ENCODE results near the gene DNAJC25.

The DNAJC25 gene

GRCh38 chr9:111610845-111611244 lies 20.3 kb upstream of the DNAJC25 start:
- POLR2A ChIA-PET: interaction anchor here (1.7 kb wide), 1 partner anchor 20 kb away, joined by 5 read pairs; the partner anchor contains the start of gene DNAJC25
- no peak for TF ChIP-seq ZNF514 (tag by site-specific recombination; IDR thresholded peaks at IDR 0.05)
- TF ChIP-seq PRDM1 (tag by site-specific recombination; IDR thresholded peaks at IDR 0.05): no peak
- TF ChIP-seq ZNF280C (tag by site-specific recombination; IDR thresholded peaks at IDR 0.05): no peak
- TF ChIP-seq KLF8 (tag by site-specific recombination; IDR thresholded peaks at IDR 0.05): no peak
- TF ChIP-seq ZNF169 (tag by site-specific recombination; IDR thresholded peaks at IDR 0.05): no peak
- no peak for TF ChIP-seq ZNF777 (tag by site-specific recombination; IDR thresholded peaks at IDR 0.05; ENCODE audit: borderline replicate concordance)
- CTCF ChIA-PET: interaction anchor here (0.9 kb wide), 1 partner anchor 13 kb away, joined by 3 read pairs; no protein-coding TSS in a partner anchor
- H3K4me1 ChIP-seq (ENCODE audit: control insufficient read depth, insufficient read depth, low read length): no peaks in the 10 kb centered on the region
- no peaks in the 10 kb centered on the region for H3K36me3 ChIP-seq (ENCODE audit: control insufficient read depth in 2 of 2, insufficient read depth in 1 of 2, low read length in 2 of 2)
- no peak overlapping the region for H3K4me3 ChIP-seq (ENCODE audit: low read depth, low read length)
- no peak overlapping the region for H3K27ac ChIP-seq (ENCODE audit: extremely low read depth, low read depth, low read length)
- H3K9me3 ChIP-seq (ENCODE audit: control insufficient read depth, insufficient read depth, low read depth, low read length): no peaks in the 10 kb centered on the region

- H3K4me3 ChIP-seq (ENCODE audit: low read depth, low read length): no peak overlapping the region
- ChIA-PET POLR2A (no interaction called here), CTCF (interaction anchor here (0.7 to 1.6 kb wide), 4 partner anchors 10 to 484 kb away, joined by 3 to 4 read pairs (median 4); no protein-coding TSS in a partner anchor)
- no peaks in the 10 kb centered on the region for H3K36me3 ChIP-seq (ENCODE audit: control insufficient read depth in 2 of 2, insufficient read depth in 1 of 2, low read length in 2 of 2)
- H3K4me1 ChIP-seq (ENCODE audit: control insufficient read depth, insufficient read depth, low read length): no peaks in the 10 kb centered on the region
- no peaks in the 10 kb centered on the region for H3K9me3 ChIP-seq (ENCODE audit: control insufficient read depth, insufficient read depth, low read depth, low read length)
- H3K27ac ChIP-seq (ENCODE audit: extremely low read depth, low read depth, low read length): no peak overlapping the region
- no peak for TF ChIP-seq BCL6B (tag by site-specific recombination; IDR thresholded peaks at IDR 0.05)
- no peak for TF ChIP-seq MZF1 (tag by site-specific recombination; IDR thresholded peaks at IDR 0.05; ENCODE audit: borderline replicate concordance)
- no peak for TF ChIP-seq ZFHX2 (tag by site-specific recombination; conservative IDR thresholded peaks at IDR 0.05)
- no peak for TF ChIP-seq BCL11A (tag by site-specific recombination; IDR thresholded peaks at IDR 0.05; ENCODE audit: low read depth)
- no peak for TF ChIP-seq PRDM2 (tag by site-specific recombination; IDR thresholded peaks at IDR 0.05; ENCODE audit: borderline replicate concordance)
- TF ChIP-seq ZNF157 (tag by site-specific recombination; IDR thresholded peaks at IDR 0.05): no peak
- TF ChIP-seq ZNF311 (tag by site-specific recombination; IDR thresholded peaks at IDR 0.05; ENCODE audit: borderline replicate concordance): no peak
- no peak for TF ChIP-seq ZNF148 (tag by site-specific recombination; IDR thresholded peaks at IDR 0.05; ENCODE audit: borderline replicate concordance)
- TF ChIP-seq ZNF555 (tag by site-specific recombination; conservative IDR thresholded peaks at IDR 0.05): no peak
- no peak for TF ChIP-seq ZNF174 (tag by site-specific recombination; IDR thresholded peaks at IDR 0.05)
- no peak for TF ChIP-seq ZNF391 (tag by site-specific recombination; IDR thresholded peaks at IDR 0.05; ENCODE audit: borderline replicate concordance, low read depth)
- no peak for TF ChIP-seq ZNF394 (tag by site-specific recombination; IDR thresholded peaks at IDR 0.05; ENCODE audit: borderline replicate concordance)
- no peak for TF ChIP-seq ZNF623 (tag by site-specific recombination; IDR thresholded peaks at IDR 0.05)
- TF ChIP-seq ZNF76 (tag by site-specific recombination; IDR thresholded peaks at IDR 0.05; ENCODE audit: borderline replicate concordance, low read depth): no peak
- no peak for TF ChIP-seq HOXA7 (CRISPR knock-in tag; IDR thresholded peaks at IDR 0.05; ENCODE audit: borderline replicate concordance)
- TF ChIP-seq ZBTB8A (tag by site-specific recombination; IDR thresholded peaks at IDR 0.05): no peak
These were observed 17.6 kb upstream of the DNAJC25 start for GRCh38 chr9:111613436-111614040.

All from HEK293 (cell line).